Stimulated activated CD4-positive, alpha-beta T cell treated with anti-CD3 and anti-CD28 coated beads, TNF-alpha, amount 100 ng/mL, for 4 hours (primary cell): ENCODE results near the gene ANXA10.
"Not testable (repeated sequence)": the region's sequence is repeated elsewhere in the genome, so short reads cannot be mapped to it uniquely, and the experiment has no call there.

ENCODE experiments used
- DNase-seq, 3 experiments: peaks; one replicate each; pipeline ENCODE4 v3.0.0-alpha.2; 2020; ENCODE audit warnings: low read depth in 3 of 3

The ANXA10 gene

DNA sequence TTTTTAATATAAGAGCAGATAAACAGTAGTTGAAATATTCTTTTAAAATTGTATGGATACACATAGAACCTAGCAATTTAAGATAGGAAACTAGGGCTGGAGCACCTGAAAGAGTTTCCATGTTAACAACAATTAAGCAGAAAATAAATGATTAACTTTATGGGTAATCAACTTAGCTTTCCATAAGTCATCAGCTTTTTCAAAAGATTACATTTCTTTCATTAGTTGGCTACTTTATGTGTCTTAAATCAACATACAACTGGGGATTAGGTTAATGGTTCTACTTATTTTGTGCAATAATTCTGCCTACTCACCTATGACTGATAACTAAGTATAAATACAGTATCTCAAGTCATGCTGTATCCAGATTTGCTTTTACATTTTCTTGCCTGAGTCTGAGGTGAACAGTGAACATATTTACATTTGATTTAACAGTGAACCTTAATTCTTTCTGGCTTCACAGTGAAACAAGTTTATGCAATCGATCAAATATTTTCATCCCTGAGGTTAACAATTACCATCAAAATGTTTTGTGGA is at the start of gene ANXA10:
ANXA10 (plus strand) TSS at position 362 of the 537 bp plus-strand sequence; CDS start at position 526, 164 bp downstream.
- DNase-seq: no peak

DNA sequence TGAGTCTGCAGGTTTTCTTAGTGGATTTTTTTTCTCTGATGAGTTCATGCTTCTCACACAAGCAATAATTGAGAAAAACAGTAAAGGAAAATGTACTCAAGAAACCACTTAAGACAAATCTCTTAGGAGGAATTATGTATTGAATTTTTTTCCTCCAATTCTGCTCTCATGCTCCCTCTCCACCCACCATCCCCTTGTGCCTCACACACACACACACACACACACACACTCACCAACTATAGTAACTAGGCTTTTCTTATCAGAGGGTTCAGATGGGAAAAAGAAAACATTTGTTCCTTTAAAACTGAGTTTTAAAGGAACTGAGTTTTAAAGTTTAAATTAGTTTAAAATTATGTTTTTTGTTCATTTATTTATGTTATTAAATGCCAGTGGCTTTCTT is 47.0 kb upstream of the ANXA10 start:
- no peak for DNase-seq

GRCh38 chr4:168050002-168050401 is 42.3 kb upstream of the ANXA10 start:
- DNase-seq: no peak

DNA sequence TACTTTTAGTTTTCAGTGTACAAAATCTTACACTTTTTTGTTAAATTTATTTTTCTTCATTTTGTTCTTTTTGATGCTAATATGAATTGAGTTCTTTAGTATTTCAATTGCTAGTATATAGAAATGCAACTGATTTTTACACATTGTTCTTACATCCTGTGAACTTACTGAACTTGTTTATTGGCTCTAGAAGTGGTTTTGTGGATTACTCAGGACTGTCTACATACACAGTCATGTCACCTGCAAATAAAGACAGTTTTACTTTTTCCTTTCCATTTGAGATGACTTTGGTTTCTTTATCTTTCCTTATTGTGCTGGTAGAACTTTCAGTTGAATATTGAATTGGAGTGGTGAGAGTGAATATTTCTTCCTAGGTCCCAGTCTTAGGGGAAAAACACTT is 40.8 kb upstream of the ANXA10 start:
- DNase-seq: no peak

- no peak for DNase-seq
These were observed 34.9 kb upstream of the ANXA10 start for GRCh38 chr4:168057412-168057811.

DNA sequence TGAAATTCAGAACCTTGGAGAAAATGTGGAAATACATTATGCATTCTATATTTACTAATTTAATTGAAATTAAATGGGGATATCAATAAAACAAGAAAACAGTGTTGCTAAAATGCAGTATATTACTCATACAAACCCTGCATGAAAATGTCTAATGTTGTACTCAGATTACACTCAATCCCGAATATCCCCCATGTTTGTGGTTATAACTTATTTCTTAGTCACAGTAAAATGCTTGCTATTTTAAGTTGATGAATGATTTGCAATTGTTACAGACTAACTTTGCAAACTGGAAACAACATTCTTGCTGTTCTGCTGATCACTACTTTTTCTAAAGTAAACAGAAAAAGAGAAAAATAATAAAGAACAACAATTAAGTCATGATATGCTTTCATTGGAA is 33.1 kb upstream of the ANXA10 start:
- no peak for DNase-seq

GRCh38 chr4:168063031-168063430 is 29.3 kb upstream of the ANXA10 start:
- DNase-seq: no peak

DNA sequence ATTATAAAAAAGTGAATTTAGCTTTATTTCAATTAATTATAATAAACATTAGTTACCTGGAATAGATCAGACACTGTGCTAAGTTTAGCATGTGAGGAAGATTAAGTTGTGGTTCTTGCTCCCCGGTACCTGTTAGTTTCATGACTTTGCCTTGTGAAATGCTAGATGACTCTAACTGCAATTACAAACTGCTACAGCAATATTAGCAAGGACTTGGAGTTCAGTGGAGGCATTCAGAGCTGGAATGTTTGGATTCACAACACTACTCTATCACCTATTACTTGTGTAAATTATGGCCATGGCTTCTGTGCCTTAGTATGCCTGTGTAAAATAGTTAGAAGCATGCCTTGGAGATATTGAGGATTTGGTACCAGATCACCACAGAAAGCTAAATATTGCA is 21.4 kb upstream of the ANXA10 start:
- DNase-seq: no peak

- DNase-seq: no peak
These were observed 21.0 kb upstream of the ANXA10 start for GRCh38 chr4:168071304-168071703.

DNA sequence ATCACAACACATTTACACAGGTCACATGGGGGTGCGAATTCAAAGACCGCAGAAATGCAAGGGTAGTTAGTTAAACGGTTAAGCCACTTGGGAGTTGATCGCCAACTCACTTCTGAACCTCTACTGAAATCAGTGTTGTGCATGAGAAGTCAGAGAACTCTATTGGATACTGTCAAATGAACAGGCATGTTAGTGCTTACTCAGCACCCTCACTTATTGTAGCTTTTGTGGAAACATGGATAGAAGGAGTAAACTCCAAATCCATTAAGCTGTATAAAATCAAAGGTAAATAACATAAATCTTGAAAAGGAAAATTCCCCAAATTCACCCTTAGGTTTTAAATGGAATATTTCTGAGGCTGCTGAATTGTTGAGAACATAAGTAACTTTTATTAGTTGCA is 17.5 kb upstream of the ANXA10 start:
- no peak for DNase-seq

DNA sequence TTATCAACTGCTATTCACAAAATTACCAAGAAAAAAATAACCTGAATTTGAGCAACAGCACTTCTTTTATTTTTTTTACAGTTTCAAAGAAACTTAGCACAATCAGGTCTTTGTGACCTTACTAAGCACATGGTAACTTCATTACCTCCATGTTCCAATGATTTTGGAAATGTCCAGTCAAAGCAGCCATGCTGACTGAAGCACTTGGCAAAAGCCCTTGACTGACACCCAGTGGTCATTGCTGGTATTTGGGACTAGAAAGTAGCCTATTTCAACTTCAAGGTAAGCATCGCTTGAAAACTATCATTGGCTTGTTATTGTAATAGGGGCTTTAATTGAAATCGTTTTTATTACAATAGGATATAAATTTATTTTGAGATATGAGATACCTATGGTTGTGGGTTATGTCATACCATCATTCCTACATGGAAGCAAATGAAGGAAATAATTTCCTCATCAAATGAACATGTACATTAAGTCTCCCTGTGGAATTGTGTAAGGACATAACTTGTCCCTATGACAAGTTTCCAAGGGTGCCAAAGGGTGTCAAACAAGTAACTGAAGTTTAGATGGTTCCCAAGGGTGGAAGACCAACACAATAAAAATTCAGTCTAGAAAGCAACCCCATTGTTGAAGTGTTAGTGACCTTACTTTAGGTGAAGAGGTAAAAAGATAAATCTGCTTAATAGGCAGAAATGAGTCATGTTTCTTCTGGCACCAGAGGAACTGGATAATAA is 15.2 kb upstream of the ANXA10 start:
- DNase-seq: no peak

DNA sequence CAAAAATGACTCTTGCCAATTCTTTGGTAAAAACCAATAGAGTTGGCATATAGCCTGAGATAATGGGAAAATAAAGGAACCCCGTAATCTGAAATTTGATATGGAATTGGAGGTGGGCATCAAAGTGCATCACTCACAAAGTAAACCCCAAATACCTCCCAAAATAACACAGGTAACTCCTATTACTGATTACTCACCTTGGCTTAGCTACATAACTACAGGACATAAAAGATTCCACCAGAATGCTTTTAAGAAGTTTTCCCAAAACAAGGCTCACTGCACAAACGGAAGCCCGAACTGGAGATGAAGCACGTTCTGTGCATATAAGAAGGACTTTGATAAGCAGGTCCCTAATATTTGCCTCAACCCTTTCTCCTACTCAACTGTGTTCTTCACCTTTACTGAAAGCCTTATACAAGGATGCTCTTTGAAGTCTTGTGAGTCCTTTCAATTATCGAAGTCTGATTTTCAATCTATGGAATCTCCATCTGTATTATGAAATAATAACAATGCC is 14.6 kb upstream of the ANXA10 start:
- no peak for DNase-seq

DNA sequence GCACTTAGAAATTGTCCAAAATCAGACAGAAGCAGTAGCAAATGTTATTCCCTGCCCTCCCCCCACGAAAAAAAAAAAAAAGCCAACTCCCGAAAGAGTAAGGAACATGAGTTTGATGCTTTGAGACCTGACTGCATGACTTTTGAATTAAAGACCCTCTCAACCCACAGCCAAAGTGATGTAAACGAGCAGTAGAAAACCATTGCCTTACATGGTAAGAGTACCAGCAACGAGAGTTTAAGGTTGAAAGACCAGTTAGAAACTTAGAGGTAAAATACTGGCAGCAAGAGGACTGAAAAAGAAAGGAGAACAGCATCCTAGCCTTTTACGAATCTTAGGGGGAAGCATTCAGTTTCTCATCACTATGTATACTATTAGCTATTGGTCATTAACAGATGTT is 10.0 kb upstream of the ANXA10 start:
- no peak for DNase-seq

GRCh38 chr4:168095776-168096406 is 3.6 kb downstream of the ANXA10 start:
- no peak for DNase-seq

DNA sequence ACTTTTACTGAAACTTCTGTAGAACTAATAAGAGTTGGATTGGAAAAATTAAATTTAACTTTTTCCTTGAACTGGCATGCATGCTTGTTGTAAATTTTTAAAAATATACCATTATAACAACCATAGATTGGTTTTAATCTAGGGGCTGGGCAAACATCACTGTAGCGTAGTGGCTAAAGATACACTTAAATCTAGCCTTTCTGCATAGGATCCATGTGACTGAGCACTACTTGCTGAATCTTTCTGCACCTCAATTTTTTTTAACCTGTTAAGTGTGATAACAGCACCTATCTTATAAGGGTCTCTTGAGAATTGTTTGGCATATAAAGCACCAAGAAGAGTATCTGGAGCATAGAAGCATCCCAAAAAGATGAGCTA is 4.1 kb downstream of the ANXA10 start:
- DNase-seq: no peak

DNA sequence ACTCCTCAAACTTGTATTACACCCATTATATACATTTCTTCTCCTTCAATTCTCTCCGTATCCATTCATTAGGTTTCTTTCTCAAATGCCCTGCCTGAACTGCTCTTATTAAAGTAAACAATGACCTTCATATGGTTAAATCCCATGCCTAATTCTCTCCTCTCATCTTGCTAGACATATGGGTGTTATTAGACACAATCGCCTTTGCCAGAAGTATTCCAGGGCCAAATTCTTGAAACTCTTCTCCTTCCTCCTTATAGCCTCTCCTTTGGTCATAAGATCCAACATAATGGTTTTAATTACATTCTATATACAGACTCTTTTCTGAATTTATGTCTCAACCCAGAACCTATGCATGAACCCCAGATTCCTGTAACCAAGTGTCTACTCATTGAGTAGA is 4.8 kb downstream of the ANXA10 start:
- DNase-seq: no peak

DNA sequence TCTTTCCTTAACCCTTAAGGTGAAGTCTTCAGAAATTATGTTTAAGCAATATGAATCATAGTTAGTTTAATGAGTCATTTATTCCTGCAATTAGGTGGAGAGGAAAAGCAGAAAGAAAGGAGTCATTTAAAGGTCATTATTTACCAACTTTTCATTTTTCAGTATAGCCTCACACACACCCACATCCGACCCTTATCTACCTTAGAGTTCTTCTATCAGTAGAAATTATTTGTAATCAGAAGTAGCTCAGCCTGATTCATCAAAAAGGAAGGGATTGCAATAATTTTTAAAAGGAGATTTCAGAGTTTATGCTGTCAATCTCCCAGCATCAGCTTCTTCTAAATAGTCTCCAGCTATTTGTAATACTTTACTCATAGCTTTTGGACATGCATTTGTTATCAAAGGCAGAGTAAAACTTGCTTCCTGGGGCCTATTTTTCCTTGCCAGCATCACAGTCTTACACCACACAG is 5.9 kb downstream of the ANXA10 start:
- no peak for DNase-seq

- no peak for DNase-seq
These were observed 6.9 kb downstream of the ANXA10 start for GRCh38 chr4:168099195-168099594.

DNA sequence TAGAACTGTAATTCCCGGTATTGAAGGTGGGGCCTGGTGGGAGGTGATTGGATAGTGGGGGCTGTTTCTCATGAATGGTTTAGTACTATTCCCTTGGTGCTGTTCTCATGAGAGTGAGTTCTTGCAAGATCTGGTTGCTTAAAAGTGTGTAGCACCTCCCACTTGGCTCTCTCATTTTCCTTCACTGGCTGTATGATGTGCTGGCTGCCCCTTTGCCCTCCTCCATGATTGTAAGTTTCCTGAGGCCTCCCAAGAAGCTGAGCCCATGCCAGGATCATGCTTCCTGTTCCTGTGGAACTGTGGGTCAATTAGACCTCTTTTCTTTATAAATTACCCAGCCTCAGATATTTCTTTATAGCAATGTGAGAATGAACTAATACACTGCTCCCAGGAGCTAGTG is 8.7 kb downstream of the ANXA10 start:
- no peak for DNase-seq

DNA sequence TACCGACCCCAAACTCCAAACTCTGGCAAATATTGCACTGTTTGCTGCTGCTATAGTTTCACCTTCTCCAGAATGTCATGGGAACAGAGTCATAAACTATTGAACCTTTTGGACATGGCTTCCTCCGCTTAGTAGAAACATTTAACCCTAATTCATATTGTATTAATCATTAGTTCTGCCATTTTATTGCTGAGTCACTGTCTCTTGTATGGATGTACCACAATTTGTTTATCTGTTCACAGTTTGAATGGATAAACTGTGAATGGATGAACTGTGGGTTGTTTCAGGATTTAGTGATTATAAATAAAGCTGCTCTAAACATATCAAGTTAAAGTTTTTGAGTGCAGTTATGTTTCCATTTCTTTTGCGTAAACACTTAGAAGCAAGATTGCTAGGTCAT is 10.1 kb downstream of the ANXA10 start:
- DNase-seq: no peak

- no peak for DNase-seq
These were observed 17.2 kb downstream of the ANXA10 start for GRCh38 chr4:168109527-168109926.

- not testable (repeated sequence) for DNase-seq
These were observed 20.7 kb downstream of the ANXA10 start for GRCh38 chr4:168113059-168113458.

GRCh38 chr4:168118116-168118655 is 25.8 kb downstream of the ANXA10 start:
- DNase-seq: no peak
